ENCODE results near the gene LENEP.

The LENEP gene

GRCh38 chr1:155032886-155033285 is 39.5 kb downstream of the LENEP start:
- Histone ChIP-seq H3K9me3 (ENCODE audit: severe bottlenecking) (no peaks in the 10 kb centered on the region), H3K36me3 (no peaks in the 10 kb centered on the region), H3K27me3 (ENCODE audit: insufficient read depth, low read depth, severe bottlenecking) (no peaks in the 10 kb centered on the region), H3K27ac (no peak overlapping the region), H3K4me3 (ENCODE audit: low read depth, low read length) (no peak overlapping the region)
- TF ChIP-seq CTCF (IDR thresholded peaks at IDR 0.05; ENCODE audit: low read depth, low read length): no peak
- DNase-seq: no peak

DNA sequence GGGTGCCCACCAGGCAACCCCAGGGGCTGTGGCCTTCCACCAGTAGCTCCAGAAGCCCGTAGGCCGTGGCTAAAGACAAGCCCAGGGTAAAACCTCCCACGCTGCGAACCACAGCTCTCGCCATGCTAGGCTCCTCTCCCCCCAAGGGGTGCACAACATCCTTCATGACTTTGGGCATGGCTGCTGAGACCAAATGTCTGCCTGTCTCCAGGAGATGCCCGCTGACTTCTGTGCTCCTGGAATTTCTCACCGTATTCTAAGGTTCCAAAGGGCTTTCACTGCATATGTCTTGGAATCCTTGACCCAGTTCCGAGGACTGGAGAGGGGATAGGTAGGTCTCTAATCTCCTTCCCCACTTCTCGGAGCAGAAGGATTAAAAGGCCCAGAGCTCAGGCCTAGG is 40.1 kb downstream of the LENEP start, which contains the start of the genes DCST1 and DCST2:
Gene DCST1 (plus strand): TSS at position 301 of the 400 bp plus-strand sequence. CDS start 213 bp downstream, outside the sequence.
Gene DCST2 (minus strand): TSS at position 258 of the 400 bp plus-strand sequence. CDS start 80 bp downstream, at position 178.
- Histone ChIP-seq H3K27me3 (ENCODE audit: insufficient read depth, low read depth, severe bottlenecking) (no peaks in the 10 kb centered on the region), H3K36me3 (no peaks in the 10 kb centered on the region), H3K9me3 (ENCODE audit: severe bottlenecking) (no peaks in the 10 kb centered on the region), H3K27ac (no peak within 1 kb of the TSS), H3K4me3 (ENCODE audit: low read depth, low read length) (no peak within 1 kb of the TSS)
- DNase-seq: peak; percentile 58
- TF ChIP-seq CTCF (IDR thresholded peaks at IDR 0.05; ENCODE audit: low read depth, low read length): no peak

DNA sequence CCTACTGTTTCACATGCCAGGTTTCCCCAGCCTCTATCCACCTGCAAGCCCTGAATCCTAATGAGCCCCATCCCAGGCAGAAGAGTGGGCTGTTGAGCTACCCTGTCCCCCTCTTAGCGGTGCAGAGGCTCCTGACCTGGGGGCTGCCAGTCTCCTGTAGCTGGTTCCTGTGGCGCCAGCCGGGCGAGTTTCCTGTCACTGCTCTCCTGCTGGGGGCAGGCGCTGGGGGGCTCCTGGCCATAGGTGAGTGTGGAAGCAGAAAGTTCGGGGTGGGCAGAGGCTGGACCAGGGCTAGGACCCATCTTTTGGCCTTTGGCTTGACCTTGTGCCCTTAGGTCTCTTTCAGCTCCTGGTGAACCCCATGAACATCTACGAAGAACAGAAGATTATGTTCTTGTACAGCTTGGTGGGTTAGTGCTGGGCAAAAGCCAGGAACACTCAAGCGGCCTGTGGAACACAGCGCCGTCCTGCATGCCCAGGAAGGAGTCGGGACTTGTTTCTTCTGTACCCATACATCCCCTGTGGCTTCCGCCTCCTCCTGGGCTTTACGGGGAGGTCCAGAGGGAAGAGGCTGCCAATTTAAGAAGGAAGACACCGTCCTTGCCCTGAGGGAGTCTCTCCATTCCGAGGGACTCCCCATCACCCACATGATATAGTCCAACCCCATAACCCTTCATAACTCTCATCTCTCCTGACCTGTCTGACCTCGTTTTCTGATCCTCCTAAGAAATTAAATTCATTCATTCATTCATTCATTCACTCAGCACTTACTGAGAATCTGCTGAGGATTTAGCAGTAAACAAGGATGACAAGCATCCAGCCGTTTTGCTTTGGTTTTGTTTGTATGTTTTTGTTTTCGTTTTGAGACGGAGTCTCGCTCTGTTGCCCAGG is 41.2 kb downstream of the LENEP start:
- no peaks in the 10 kb centered on the region for H3K36me3 ChIP-seq
- no peak overlapping the region for H3K27ac ChIP-seq
- no peaks in the 10 kb centered on the region for H3K27me3 ChIP-seq (ENCODE audit: insufficient read depth, low read depth, severe bottlenecking)
- no peak for TF ChIP-seq CTCF (IDR thresholded peaks at IDR 0.05; ENCODE audit: low read depth, low read length)
- DNase-seq: no peak
- no peak overlapping the region for H3K4me3 ChIP-seq (ENCODE audit: low read depth, low read length)
- H3K9me3 ChIP-seq (ENCODE audit: severe bottlenecking): no peaks in the 10 kb centered on the region

DNA sequence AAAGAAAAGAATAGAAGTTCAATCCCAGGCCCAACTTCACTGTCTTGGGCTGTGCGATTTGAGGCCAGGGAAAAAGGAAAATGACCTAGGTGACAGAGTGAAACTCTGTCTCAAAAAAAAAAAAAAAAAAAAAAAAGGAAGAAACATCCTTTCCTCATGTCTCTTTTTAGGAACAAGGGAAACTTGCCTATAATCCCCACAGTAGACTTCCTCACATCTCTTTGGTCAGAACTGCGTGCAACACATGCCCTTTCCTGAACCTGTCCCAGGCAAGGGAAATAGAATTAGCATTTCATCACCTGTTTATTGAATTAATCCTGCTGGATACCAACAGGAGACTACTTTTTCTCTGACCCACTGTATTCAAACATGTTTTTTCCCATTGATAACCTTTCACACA is 42.5 kb downstream of the LENEP start:
- H3K9me3 ChIP-seq (ENCODE audit: severe bottlenecking): no peaks in the 10 kb centered on the region
- TF ChIP-seq CTCF (IDR thresholded peaks at IDR 0.05; ENCODE audit: low read depth, low read length): no peak
- no peak overlapping the region for H3K27ac ChIP-seq
- H3K4me3 ChIP-seq (ENCODE audit: low read depth, low read length): no peak overlapping the region
- no peaks in the 10 kb centered on the region for H3K27me3 ChIP-seq (ENCODE audit: insufficient read depth, low read depth, severe bottlenecking)
- H3K36me3 ChIP-seq: no peaks in the 10 kb centered on the region
- DNase-seq: no peak

DNA sequence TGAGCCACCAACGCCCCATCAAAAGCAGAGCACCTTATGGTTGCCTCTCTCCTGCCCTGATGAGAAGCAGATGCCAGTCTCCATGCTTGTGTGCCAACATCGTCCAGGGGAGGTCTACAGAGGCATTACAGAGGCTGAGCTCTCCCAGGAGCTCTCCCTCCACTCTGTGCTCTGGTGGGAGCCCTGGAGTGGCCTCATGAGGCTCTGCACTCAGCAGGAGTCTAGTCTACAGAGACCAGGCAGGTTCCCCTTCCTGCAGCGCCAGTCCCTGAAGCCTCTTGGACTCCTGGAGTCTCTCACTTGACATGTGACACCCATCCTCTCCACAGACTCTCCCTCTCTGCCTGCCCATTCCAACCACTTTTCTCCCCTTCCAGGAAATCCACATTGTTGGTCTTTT is 43.7 kb downstream of the LENEP start:
- DNase-seq: no peak
- H3K36me3 ChIP-seq: no peaks in the 10 kb centered on the region
- no peak for TF ChIP-seq CTCF (IDR thresholded peaks at IDR 0.05; ENCODE audit: low read depth, low read length)
- H3K4me3 ChIP-seq (ENCODE audit: low read depth, low read length): no peak overlapping the region
- H3K27ac ChIP-seq: no peak overlapping the region
- H3K27me3 ChIP-seq (ENCODE audit: insufficient read depth, low read depth, severe bottlenecking): no peaks in the 10 kb centered on the region
- H3K9me3 ChIP-seq (ENCODE audit: severe bottlenecking): no peaks in the 10 kb centered on the region
